Measurements from ENCODE around the gene CSGALNACT2.

Gene CSGALNACT2

GRCh38 chr10:43113201-43114087 is 24.8 kb upstream of the CSGALNACT2 start:
- DNase-seq (ENCODE audit: low read depth): no peak

- no peak for DNase-seq (ENCODE audit: low read depth)
Measured at GRCh38 chr10:43114088-43114742, 24.0 kb upstream of the CSGALNACT2 start.

GRCh38 chr10:43114743-43115611 is 23.3 kb upstream of the CSGALNACT2 start:
- no peak for DNase-seq (ENCODE audit: low read depth)

- no peak for DNase-seq (ENCODE audit: low read depth)
Measured at GRCh38 chr10:43115881-43116595, 22.2 kb upstream of the CSGALNACT2 start.

GRCh38 chr10:43116596-43116995 is 21.6 kb upstream of the CSGALNACT2 start:
- no peak for DNase-seq (ENCODE audit: low read depth)

GRCh38 chr10:43117031-43117776 is 21.0 kb upstream of the CSGALNACT2 start:
- DNase-seq (ENCODE audit: low read depth): no peak

- no peak for DNase-seq (ENCODE audit: low read depth)
Measured at GRCh38 chr10:43117777-43118583, 20.3 kb upstream of the CSGALNACT2 start.

- DNase-seq (ENCODE audit: low read depth): no peak
Measured at GRCh38 chr10:43118631-43119415, 19.4 kb upstream of the CSGALNACT2 start.

GRCh38 chr10:43119416-43120115 is 18.7 kb upstream of the CSGALNACT2 start:
- no peak for DNase-seq (ENCODE audit: low read depth)

GRCh38 chr10:43120116-43120928 is 17.9 kb upstream of the CSGALNACT2 start:
- DNase-seq (ENCODE audit: low read depth): no peak

GRCh38 chr10:43120929-43121314 is 17.3 kb upstream of the CSGALNACT2 start:
- DNase-seq (ENCODE audit: low read depth): no peak

GRCh38 chr10:43121444-43121843 is 16.8 kb upstream of the CSGALNACT2 start:
- DNase-seq (ENCODE audit: low read depth): no peak

- DNase-seq (ENCODE audit: low read depth): no peak
Measured at GRCh38 chr10:43122096-43122495, 16.1 kb upstream of the CSGALNACT2 start.

GRCh38 chr10:43122826-43123225 is 15.4 kb upstream of the CSGALNACT2 start:
- no peak for DNase-seq (ENCODE audit: low read depth)

- no peak for DNase-seq (ENCODE audit: low read depth)
Measured at GRCh38 chr10:43123361-43124093, 14.7 kb upstream of the CSGALNACT2 start.

GRCh38 chr10:43124094-43124521 is 14.1 kb upstream of the CSGALNACT2 start:
- DNase-seq (ENCODE audit: low read depth): no peak

Measured in non-pigmented ciliary epithelial cell (primary cell).